WTC11 (cell line): Measurements from ENCODE around the gene NAAA. TPM values are rescaled to one million over a fixed set of nuclear protein-coding genes. Genes with fewer than 3 reads are reported as not detected.

Experiments
- ATAC-seq: fragments of 200-7000 bp; cut with Tn5 transposase; 2 replicates; pipeline ENCODE4 v1.10.0; 2021; ENCODE audit warnings: mild to moderate bottlenecking, moderate library complexity
- CTCF ChIA-PET: fragments of 300-600 bp; sonication (Branson Sonifier 250); formaldehyde crosslinking; loops from one replicate; lab custom pipeline; 2021; ENCODE audit warnings: antibody characterized with exemption; lab: Charles Lee
- POLR2A ChIA-PET: fragments of 350-600 bp; sonication (Branson Sonifier 250); formaldehyde crosslinking; loops from one replicate; lab custom pipeline; 2021; ENCODE audit warnings: antibody characterized with exemption; lab: Charles Lee
- DNase-seq: peaks from one replicate; pipeline ENCODE4 v3.0.0; 2021; ENCODE audit warnings: low spot score
- H3K27ac Mint-ChIP-seq: 2 replicates; pipeline ENCODE4 v1.8.0; 2021; ENCODE audit warnings: mixed read lengths
- H3K27me3 Mint-ChIP-seq: 2 replicates; pipeline ENCODE4 v1.8.0; 2021; ENCODE audit warnings: low read depth, mild to moderate bottlenecking, moderate library complexity, mixed read lengths
- H3K36me3 Mint-ChIP-seq: 2 replicates; pipeline ENCODE4 v1.8.0; 2021; ENCODE audit warnings: mixed read lengths
- H3K4me1 Mint-ChIP-seq: 2 replicates; pipeline ENCODE4 v1.8.0; 2022; ENCODE audit warnings: mixed read lengths
- H3K4me3 Mint-ChIP-seq: 2 replicates; pipeline ENCODE4 v1.8.0; 2021; ENCODE audit warnings: mild to moderate bottlenecking, moderate library complexity, mixed read lengths
- H3K9me3 Mint-ChIP-seq: 2 replicates; pipeline ENCODE4 v1.8.0; 2021; ENCODE audit warnings: mixed read lengths
- ATF1 ChIP-seq: sonication (generic); formaldehyde crosslinking; IDR thresholded peaks from 2 replicates; pipeline ENCODE4 v1.8.1; 2023; ENCODE audit warnings: mild to moderate bottlenecking, moderate library complexity, missing genetic modification reagents
- CREB1 ChIP-seq: sonication (generic); formaldehyde crosslinking; IDR thresholded peaks from 2 replicates; pipeline ENCODE4 v1.8.0; 2023; ENCODE audit warnings: mild to moderate bottlenecking, missing genetic modification reagents
- FOXJ3 ChIP-seq: sonication (generic); formaldehyde crosslinking; IDR thresholded peaks from 2 replicates; pipeline ENCODE4 v1.9.0; 2021; ENCODE audit warnings: missing genetic modification reagents, mild to moderate bottlenecking, borderline replicate concordance
- GTF2I ChIP-seq: fragments of 250-450 bp; sonication (Bioruptor Pico); conservative IDR thresholded peaks from 2 replicates; pipeline ENCODE4 v1.4.0; 2021; ENCODE audit warnings: mild to moderate bottlenecking
- HMGA2 ChIP-seq: fragments of 250-450 bp; sonication (Bioruptor Pico); IDR thresholded peaks from 2 replicates; pipeline ENCODE4 v1.4.0; 2021; ENCODE audit warnings: mild to moderate bottlenecking, moderate library complexity
- JAZF1 ChIP-seq: fragments of 250-450 bp; sonication (Bioruptor Pico); IDR thresholded peaks from 2 replicates; pipeline ENCODE4 v1.9.0; 2021; ENCODE audit warnings: moderate library complexity, mild to moderate bottlenecking, inconsistent platforms
- MXD4 ChIP-seq: fragments of 250-450 bp; sonication (Bioruptor Pico); IDR thresholded peaks from 2 replicates; pipeline ENCODE4 v1.8.0; 2021; ENCODE audit warnings: mild to moderate bottlenecking, moderate library complexity, borderline replicate concordance
- MYBL2 ChIP-seq: sonication (generic); formaldehyde crosslinking; IDR thresholded peaks from 2 replicates; pipeline ENCODE4 v1.8.1; 2023; ENCODE audit warnings: mild to moderate bottlenecking, moderate library complexity, missing genetic modification reagents
- NR2C2 ChIP-seq: sonication (generic); formaldehyde crosslinking; IDR thresholded peaks from 2 replicates; pipeline ENCODE4 v1.8.0; 2022; ENCODE audit warnings: mild to moderate bottlenecking, missing genetic modification reagents
- NR3C1 ChIP-seq: sonication (generic); formaldehyde crosslinking; conservative IDR thresholded peaks from 2 replicates; pipeline ENCODE4 v1.8.1; 2023; ENCODE audit warnings: low read depth, mild to moderate bottlenecking, missing genetic modification reagents
- OVOL2 ChIP-seq: fragments of 250-450 bp; sonication (Bioruptor Pico); IDR thresholded peaks from 2 replicates; pipeline ENCODE4 v1.9.0; 2021; ENCODE audit warnings: mild to moderate bottlenecking, borderline replicate concordance
- PRRX2 ChIP-seq: fragments of 250-450 bp; sonication (Bioruptor Pico); IDR thresholded peaks from 2 replicates; pipeline ENCODE4 v1.8.0; 2021; ENCODE audit warnings: mild to moderate bottlenecking
- SMAD3 ChIP-seq: sonication (generic); formaldehyde crosslinking; IDR thresholded peaks from 2 replicates; pipeline ENCODE4 v1.8.0; 2022; ENCODE audit warnings: missing genetic modification reagents, mild to moderate bottlenecking, borderline replicate concordance
- ZNF121 ChIP-seq: sonication (generic); formaldehyde crosslinking; IDR thresholded peaks from 2 replicates; pipeline ENCODE4 v1.8.0; 2023; ENCODE audit warnings: missing genetic modification reagents
- ZNF232 ChIP-seq: sonication (generic); formaldehyde crosslinking; IDR thresholded peaks from 2 replicates; pipeline ENCODE4 v1.8.0; 2022; ENCODE audit warnings: mild to moderate bottlenecking, missing genetic modification reagents
- ZNF263 ChIP-seq: sonication (generic); formaldehyde crosslinking; IDR thresholded peaks from 2 replicates; pipeline ENCODE4 v1.8.1; 2022; ENCODE audit warnings: low read depth, mild to moderate bottlenecking, moderate library complexity, missing genetic modification reagents
- ZNF317 ChIP-seq: sonication (generic); formaldehyde crosslinking; IDR thresholded peaks from 2 replicates; pipeline ENCODE4 v1.8.1; 2023; ENCODE audit warnings: low read depth, mild to moderate bottlenecking, moderate library complexity, missing genetic modification reagents, borderline replicate concordance
- total RNA-seq: library from RNA; stranded (reverse); gene quantifications from 3 replicates; pipeline ENCODE4 v1.2.3, GENCODE V29; 2021
- TF ChIP-seq, protein P1 (sequence below): sonication (generic); formaldehyde crosslinking; IDR thresholded peaks from 2 replicates; pipeline ENCODE4 v1.8.0; 2022; ENCODE audit warnings: mild to moderate bottlenecking, missing genetic modification reagents
- TF ChIP-seq, protein P2 (sequence below): sonication (generic); formaldehyde crosslinking; IDR thresholded peaks from 2 replicates; pipeline ENCODE4 v1.8.1; 2022; ENCODE audit warnings: missing genetic modification reagents, borderline replicate concordance
- TF ChIP-seq, protein P3 (sequence below): sonication (generic); formaldehyde crosslinking; IDR thresholded peaks from 2 replicates; pipeline ENCODE4 v1.8.0; 2022; ENCODE audit warnings: mild to moderate bottlenecking, missing genetic modification reagents
- TF ChIP-seq, protein P4 (sequence below): sonication (generic); formaldehyde crosslinking; IDR thresholded peaks from 2 replicates; pipeline ENCODE4 v1.8.1; 2023; ENCODE audit warnings: mild to moderate bottlenecking, missing genetic modification reagents, moderate library complexity
- TF ChIP-seq, protein P5 (sequence below): sonication (generic); formaldehyde crosslinking; conservative IDR thresholded peaks from 2 replicates; pipeline ENCODE4 v1.8.1; 2022; ENCODE audit warnings: mild to moderate bottlenecking, missing genetic modification reagents
- TF ChIP-seq, protein P6 (sequence below): fragments of 250-450 bp; sonication (Bioruptor Pico); IDR thresholded peaks from 2 replicates; pipeline ENCODE4 v1.9.0; 2021; ENCODE audit warnings: moderate library complexity, mild to moderate bottlenecking, inconsistent platforms, borderline replicate concordance
- TF ChIP-seq, protein P7 (sequence below): sonication (generic); formaldehyde crosslinking; IDR thresholded peaks from 2 replicates; pipeline ENCODE4 v1.8.1; 2023; ENCODE audit warnings: mild to moderate bottlenecking, missing genetic modification reagents
- TF ChIP-seq, protein P8 (sequence below): fragments of 250-450 bp; sonication (Bioruptor Pico); IDR thresholded peaks from 2 replicates; pipeline ENCODE4 v1.9.0; 2021; ENCODE audit warnings: mild to moderate bottlenecking

Gene NAAA
- total RNA-seq, 1 experiment from 2014 or later: 7.1 TPM

DNA sequence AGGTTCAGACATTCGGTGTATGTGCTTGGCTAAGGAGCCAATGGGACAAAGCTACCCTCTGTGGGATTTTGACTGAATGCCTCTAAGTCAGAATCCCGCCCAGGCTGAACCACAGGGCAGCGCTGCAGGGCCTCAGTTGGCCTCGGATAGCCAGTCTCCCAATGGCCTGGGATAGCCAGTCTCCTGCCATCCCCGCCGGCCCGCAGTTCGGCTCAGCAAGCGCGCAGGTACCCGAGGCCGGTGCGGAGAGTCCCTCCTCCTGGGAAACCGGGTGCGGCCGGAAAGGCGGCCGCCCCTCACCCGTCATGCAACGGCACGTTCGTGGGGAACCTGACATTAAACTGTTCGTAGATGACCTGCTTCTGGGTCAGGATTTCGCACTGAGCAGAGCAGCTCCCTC lies 54.7 kb downstream of the NAAA start:
- no peaks in the 10 kb centered on the region for H3K4me1 Mint-ChIP-seq
- ChIA-PET POLR2A (no interaction called here), CTCF (interaction anchor here (0.5 to 2.5 kb wide), 3 partner anchors 9 to 53 kb away, joined by 3 to 14 read pairs (median 3); no protein-coding TSS in a partner anchor)
- no peaks in the 10 kb centered on the region for H3K9me3 Mint-ChIP-seq
- ATAC-seq (peak; percentile 61), DNase-seq (peak; percentile 18)
- no peak for TF ChIP-seq MXD4 (CRISPR knock-in tag)
- TF ChIP-seq ZNF232: no peak
- no peak for TF ChIP-seq ATF1 (CRISPR knock-in tag)
- TF ChIP-seq NR2C2: no peak
- H3K36me3 Mint-ChIP-seq: no peaks in the 10 kb centered on the region
- H3K27me3 Mint-ChIP-seq: no peaks in the 10 kb centered on the region
- H3K27ac Mint-ChIP-seq: no peak overlapping the region
- H3K4me3 Mint-ChIP-seq: no peak overlapping the region

DNA sequence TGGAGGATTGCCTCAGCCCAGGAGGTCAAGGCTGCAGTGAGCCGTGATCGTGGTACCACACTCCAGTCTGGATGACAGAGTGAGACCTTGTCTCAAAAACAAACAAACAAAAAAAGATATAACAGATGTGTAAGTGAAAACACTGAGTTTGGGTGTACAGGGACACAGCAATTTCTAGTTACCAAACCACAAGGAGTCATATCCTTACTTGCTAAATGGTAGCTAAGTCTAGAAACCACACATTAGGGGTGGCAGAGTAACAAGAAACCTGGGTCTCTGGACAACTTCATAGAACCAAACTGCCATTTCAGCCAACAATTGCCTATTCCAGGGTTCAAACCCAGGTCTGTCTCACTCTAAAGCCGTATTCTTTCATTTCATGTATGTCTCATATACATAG lies 59.3 kb downstream of the NAAA start:
- Mint-ChIP-seq H3K4me1 (peaks cover 8% of the 10 kb centered on the region), H3K9me3 (no peaks in the 10 kb centered on the region), H3K27ac (no peak overlapping the region), H3K4me3 (no peak overlapping the region), H3K36me3 (no peaks in the 10 kb centered on the region), H3K27me3 (no peaks in the 10 kb centered on the region; the same call in 1 of the 2 replicates)
- DNase-seq: no peak
- ATAC-seq: no peak
- ChIA-PET CTCF (no interaction called here), POLR2A (no interaction called here)
- TF ChIP-seq, protein P1, sequence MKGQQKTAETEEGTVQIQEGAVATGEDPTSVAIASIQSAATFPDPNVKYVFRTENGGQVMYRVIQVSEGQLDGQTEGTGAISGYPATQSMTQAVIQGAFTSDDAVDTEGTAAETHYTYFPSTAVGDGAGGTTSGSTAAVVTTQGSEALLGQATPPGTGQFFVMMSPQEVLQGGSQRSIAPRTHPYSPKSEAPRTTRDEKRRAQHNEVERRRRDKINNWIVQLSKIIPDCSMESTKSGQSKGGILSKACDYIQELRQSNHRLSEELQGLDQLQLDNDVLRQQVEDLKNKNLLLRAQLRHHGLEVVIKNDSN (CRISPR knock-in tag): no peak
- TF ChIP-seq, protein P2, sequence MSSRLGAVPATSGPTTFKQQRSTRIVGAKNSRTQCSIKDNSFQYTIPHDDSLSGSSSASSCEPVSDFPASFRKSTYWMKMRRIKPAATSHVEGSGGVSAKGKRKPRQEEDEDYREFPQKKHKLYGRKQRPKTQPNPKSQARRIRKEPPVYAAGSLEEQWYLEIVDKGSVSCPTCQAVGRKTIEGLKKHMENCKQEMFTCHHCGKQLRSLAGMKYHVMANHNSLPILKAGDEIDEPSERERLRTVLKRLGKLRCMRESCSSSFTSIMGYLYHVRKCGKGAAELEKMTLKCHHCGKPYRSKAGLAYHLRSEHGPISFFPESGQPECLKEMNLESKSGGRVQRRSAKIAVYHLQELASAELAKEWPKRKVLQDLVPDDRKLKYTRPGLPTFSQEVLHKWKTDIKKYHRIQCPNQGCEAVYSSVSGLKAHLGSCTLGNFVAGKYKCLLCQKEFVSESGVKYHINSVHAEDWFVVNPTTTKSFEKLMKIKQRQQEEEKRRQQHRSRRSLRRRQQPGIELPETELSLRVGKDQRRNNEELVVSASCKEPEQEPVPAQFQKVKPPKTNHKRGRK (CRISPR knock-in tag): no peak
- no peak for TF ChIP-seq ZNF263
- TF ChIP-seq HMGA2: no peak
- no peak for TF ChIP-seq NR3C1 (CRISPR knock-in tag)
- TF ChIP-seq JAZF1 (CRISPR knock-in tag): no peak
- TF ChIP-seq, protein P3, sequence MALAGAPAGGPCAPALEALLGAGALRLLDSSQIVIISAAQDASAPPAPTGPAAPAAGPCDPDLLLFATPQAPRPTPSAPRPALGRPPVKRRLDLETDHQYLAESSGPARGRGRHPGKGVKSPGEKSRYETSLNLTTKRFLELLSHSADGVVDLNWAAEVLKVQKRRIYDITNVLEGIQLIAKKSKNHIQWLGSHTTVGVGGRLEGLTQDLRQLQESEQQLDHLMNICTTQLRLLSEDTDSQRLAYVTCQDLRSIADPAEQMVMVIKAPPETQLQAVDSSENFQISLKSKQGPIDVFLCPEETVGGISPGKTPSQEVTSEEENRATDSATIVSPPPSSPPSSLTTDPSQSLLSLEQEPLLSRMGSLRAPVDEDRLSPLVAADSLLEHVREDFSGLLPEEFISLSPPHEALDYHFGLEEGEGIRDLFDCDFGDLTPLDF (CRISPR knock-in tag): no peak
- TF ChIP-seq, protein P4, sequence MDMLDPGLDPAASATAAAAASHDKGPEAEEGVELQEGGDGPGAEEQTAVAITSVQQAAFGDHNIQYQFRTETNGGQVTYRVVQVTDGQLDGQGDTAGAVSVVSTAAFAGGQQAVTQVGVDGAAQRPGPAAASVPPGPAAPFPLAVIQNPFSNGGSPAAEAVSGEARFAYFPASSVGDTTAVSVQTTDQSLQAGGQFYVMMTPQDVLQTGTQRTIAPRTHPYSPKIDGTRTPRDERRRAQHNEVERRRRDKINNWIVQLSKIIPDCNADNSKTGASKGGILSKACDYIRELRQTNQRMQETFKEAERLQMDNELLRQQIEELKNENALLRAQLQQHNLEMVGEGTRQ (CRISPR knock-in tag): no peak
- no peak for TF ChIP-seq PRRX2 (CRISPR knock-in tag)
- TF ChIP-seq, protein P5, sequence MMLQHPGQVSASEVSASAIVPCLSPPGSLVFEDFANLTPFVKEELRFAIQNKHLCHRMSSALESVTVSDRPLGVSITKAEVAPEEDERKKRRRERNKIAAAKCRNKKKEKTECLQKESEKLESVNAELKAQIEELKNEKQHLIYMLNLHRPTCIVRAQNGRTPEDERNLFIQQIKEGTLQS (CRISPR knock-in tag): no peak
- TF ChIP-seq FOXJ3 (CRISPR knock-in tag): no peak
- TF ChIP-seq CREB1 (CRISPR knock-in tag): no peak
- no peak for TF ChIP-seq MYBL2
- no peak for TF ChIP-seq SMAD3

DNA sequence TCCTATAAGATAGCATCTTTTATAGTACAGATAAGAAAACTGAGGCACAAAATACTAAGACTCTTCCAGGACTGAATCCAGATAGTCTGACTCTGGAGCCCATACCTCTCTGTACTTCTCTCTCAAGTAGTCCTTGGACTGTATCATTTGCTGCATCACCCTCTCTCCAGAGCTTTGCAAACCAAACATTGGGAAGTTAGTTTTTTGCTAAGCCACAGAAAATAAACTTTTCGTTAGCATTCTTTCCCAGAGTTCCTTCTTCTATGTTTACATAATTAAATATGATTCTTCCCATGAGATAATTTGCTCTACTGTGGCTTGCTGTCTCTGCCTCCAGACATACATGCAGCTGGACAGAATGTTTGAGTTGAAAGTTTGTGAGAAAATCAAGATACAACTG lies 60.5 kb downstream of the NAAA start:
- ChIA-PET POLR2A (no interaction called here), CTCF (interaction anchor here (0.7 kb wide), 1 partner anchor 412 kb away, joined by 3 read pairs; no protein-coding TSS in a partner anchor)
- DNase-seq (no peak), ATAC-seq (no peak)
- no peak overlapping the region for H3K4me3 Mint-ChIP-seq
- H3K9me3 Mint-ChIP-seq: no peaks in the 10 kb centered on the region
- H3K4me1 Mint-ChIP-seq: peaks cover 8% of the 10 kb centered on the region
- H3K36me3 Mint-ChIP-seq: no peaks in the 10 kb centered on the region
- no peaks in the 10 kb centered on the region; the same call in 1 of the 2 replicates for H3K27me3 Mint-ChIP-seq
- H3K27ac Mint-ChIP-seq: no peak overlapping the region
- TF ChIP-seq, protein P6, sequence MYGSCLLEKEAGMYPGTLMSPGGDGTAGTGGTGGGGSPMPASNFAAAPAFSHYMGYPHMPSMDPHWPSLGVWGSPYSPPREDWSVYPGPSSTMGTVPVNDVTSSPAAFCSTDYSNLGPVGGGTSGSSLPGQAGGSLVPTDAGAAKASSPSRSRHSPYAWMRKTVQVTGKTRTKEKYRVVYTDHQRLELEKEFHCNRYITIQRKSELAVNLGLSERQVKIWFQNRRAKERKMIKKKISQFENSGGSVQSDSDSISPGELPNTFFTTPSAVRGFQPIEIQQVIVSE (CRISPR knock-in tag): no peak
- no peak for TF ChIP-seq GTF2I
- no peak for TF ChIP-seq ZNF317 (CRISPR knock-in tag)
- TF ChIP-seq, protein P7, sequence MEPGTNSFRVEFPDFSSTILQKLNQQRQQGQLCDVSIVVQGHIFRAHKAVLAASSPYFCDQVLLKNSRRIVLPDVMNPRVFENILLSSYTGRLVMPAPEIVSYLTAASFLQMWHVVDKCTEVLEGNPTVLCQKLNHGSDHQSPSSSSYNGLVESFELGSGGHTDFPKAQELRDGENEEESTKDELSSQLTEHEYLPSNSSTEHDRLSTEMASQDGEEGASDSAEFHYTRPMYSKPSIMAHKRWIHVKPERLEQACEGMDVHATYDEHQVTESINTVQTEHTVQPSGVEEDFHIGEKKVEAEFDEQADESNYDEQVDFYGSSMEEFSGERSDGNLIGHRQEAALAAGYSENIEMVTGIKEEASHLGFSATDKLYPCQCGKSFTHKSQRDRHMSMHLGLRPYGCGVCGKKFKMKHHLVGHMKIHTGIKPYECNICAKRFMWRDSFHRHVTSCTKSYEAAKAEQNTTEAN: no peak
- TF ChIP-seq, protein P8, sequence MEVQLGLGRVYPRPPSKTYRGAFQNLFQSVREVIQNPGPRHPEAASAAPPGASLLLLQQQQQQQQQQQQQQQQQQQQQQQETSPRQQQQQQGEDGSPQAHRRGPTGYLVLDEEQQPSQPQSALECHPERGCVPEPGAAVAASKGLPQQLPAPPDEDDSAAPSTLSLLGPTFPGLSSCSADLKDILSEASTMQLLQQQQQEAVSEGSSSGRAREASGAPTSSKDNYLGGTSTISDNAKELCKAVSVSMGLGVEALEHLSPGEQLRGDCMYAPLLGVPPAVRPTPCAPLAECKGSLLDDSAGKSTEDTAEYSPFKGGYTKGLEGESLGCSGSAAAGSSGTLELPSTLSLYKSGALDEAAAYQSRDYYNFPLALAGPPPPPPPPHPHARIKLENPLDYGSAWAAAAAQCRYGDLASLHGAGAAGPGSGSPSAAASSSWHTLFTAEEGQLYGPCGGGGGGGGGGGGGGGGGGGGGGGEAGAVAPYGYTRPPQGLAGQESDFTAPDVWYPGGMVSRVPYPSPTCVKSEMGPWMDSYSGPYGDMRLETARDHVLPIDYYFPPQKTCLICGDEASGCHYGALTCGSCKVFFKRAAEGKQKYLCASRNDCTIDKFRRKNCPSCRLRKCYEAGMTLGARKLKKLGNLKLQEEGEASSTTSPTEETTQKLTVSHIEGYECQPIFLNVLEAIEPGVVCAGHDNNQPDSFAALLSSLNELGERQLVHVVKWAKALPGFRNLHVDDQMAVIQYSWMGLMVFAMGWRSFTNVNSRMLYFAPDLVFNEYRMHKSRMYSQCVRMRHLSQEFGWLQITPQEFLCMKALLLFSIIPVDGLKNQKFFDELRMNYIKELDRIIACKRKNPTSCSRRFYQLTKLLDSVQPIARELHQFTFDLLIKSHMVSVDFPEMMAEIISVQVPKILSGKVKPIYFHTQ (CRISPR knock-in tag): no peak
- no peak for TF ChIP-seq ZNF121
- no peak for TF ChIP-seq OVOL2 (CRISPR knock-in tag)
